HG02870 (cell line): ENCODE data around the gene NDUFS2.
A peak's percentile ranks its signal among the peaks of the same experiment; 100 is the strongest.

Experiments
- ATAC-seq: cut with Tn5 transposase; IDR thresholded peaks from one replicate; pipeline ENCODE4 v1.9.1; 2021; ENCODE audit warnings: mild to moderate bottlenecking, moderate library complexity; ENCODE audit not compliant: unreplicated experiment

The NDUFS2 gene

GRCh38 chr1:161201836-161202712, at the start of gene NDUFS2:
NDUFS2 (plus strand) TSS chr1:161202367; CDS start chr1:161202386, 19 bp downstream.
- ATAC-seq = peak; percentile 96

DNA sequence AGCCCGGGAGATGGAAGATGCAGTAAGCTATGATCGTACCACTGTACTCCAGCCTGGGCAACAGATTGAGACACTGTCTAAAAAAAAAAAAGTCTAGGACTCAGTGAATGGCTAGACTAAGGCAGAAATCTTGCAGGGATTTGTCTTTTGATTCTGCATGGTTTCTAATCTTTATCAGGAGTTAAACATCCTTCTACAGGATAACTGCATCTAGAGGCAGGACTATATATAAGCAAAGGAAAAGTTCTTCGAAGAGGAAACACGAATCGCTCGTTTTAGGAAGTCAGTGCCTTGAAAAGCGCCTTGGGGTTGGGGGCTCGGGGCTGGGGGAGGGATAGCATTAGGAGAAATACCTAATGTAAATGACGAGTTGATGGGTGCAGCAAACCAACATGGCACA, 49.0 kb upstream of the NDUFS2 start:
- no peak for ATAC-seq

DNA sequence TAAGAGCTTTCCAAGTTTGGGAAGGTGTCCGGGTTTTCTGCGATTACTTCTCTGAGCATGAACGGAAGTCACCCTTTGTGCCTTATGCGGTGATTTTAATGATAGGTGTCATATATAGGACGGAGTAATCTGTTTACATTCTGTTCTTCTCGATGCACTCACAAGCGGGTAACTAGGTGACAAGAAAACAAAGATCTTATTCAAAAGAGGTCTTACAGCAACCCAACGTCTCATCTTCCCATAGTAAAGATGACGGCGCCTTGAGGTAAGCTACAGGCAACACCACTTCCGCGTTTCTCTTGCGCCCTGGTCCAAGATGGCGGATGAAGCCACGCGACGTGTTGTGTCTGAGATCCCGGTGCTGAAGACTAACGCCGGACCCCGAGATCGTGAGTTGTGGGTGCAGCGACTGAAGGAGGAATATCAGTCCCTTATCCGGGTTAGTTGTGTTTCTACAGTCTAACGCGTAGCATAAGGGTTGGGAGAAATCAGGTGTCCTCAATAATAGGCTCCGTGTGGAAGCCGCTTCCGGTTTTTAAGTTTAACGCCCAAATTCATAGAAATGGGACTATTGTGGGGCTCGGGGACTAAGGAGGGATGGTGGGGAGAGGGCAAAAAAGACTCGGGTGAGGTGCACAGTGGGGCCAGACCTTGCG, 48.4 kb upstream of the NDUFS2 start, which contains the start of gene UFC1:
Gene UFC1 (plus strand): TSS at position 297 of the 656 bp plus-strand sequence. CDS start 20 bp downstream, at position 317.
- ATAC-seq = peak; percentile 84

DNA sequence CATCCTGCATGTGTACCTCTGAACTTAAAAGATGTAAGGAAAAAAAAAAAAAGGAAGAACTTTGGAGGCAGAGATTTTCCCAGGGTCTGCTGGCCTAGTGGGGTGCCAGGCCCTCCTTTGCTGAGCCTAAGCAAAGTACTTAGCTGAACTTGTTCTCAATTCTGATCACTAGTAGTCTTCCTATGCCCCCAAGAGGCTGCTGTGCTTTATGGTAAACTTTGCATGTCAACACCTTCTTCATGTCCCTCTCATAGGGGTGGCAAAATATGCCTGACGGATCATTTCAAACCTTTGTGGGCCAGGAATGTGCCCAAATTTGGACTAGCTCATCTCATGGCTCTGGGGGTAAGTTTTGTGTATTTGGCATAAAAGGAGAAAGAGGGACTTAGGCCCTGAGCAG, 44.3 kb upstream of the NDUFS2 start:
- ATAC-seq = no peak

GRCh38 chr1:161158316-161159010, 43.7 kb upstream of the NDUFS2 start:
- ATAC-seq = no peak

DNA sequence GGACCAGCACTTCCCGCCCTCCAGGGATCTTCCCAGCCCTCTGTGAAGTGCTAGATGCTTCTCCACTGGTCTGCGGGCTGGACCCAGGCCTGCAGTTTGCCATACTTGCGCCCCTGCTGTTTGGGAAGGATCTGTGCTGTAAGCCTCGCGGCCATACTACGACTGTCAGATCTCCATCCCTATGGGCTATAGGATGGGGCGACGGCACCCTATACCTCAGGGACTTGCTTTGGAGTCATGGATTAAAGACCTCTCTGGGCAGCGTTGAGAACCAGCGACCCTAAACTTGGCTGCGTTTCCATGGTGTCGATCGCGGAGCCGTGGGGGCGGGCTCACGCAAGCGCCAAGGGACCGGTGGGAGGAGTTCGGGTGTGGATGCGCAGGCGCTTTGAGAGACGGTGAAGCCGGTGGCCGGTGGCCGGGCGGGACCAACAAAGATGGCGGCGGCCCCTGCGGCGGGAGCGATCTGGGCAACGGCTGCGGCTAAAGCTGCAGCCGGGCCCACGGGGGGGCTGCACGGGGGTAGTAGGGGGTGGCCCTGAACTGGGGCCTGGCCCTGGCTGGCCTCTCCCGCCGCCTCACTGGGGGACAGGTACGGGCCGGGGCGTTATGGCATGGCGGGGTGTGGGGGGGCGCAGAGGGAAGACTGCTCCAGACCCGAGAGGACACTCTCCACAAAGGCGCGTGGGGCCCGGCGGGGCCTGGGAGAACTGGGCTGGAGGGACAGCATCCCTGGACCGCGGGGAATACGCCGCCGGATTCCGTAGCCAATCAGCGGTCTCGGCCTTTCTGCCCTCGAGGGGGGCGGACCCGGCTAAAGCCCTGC, 42.9 kb upstream of the NDUFS2 start, which contains the start of gene USP21:
Gene USP21 (plus strand): TSS at position 414 of the 826 bp plus-strand sequence. CDS start 1,141 bp downstream, outside the sequence.
- ATAC-seq = peak; percentile 87

DNA sequence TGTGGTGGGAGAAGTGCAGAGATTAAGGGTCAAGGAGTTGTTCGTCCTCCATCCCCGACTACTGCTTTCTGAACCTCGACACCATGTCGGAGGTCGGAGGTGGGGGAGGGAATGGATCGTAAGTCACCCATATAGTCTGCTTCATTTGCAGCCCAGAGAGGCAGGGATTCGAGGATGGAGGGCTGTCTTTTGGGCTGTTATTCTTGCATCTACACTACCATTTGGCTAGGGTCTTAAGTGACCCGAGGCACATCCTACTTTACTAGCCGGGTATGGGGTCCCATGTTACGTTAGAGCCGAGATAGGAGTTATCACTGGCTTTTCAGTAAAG, 42.3 kb upstream of the NDUFS2 start:
- no peak for ATAC-seq

GRCh38 chr1:161160671-161161145, 41.5 kb upstream of the NDUFS2 start:
- no peak for ATAC-seq

DNA sequence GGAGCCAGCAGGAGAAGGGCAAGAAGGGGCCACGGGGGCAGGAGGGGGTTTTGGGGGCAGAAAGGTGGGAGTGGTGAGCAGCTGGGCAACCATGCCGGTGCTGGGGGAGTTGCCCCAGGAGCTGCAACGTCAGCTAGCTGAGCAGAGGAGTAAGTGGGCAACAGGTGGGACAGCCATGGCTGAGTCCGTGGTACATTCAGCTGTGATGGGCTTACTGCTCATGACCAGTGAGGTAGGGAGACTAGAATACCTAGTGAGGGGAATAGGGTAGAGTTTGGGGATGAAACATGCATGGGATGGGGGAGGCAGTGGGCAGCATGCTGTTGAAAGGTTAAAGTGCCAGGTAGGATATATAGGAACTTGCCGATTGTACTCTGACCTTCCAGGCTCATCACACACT, 40.5 kb upstream of the NDUFS2 start:
- ATAC-seq = no peak

DNA sequence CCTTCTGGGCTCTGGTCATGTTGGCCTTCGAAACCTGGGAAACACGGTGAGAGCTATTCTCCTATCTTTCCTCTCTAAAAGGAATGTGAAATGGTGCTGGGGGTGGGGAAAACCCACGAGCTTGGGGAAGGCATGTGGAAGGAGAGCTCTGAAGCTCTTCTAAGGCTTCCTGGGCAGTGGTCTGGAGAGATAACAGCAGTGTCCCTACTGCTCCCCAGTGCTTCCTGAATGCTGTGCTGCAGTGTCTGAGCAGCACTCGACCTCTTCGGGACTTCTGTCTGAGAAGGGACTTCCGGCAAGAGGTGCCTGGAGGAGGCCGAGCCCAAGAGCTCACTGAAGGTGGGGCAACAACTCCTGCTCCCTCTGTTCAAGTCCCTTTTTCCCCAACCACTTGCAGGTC, 40.1 kb upstream of the NDUFS2 start:
- no peak for ATAC-seq

DNA sequence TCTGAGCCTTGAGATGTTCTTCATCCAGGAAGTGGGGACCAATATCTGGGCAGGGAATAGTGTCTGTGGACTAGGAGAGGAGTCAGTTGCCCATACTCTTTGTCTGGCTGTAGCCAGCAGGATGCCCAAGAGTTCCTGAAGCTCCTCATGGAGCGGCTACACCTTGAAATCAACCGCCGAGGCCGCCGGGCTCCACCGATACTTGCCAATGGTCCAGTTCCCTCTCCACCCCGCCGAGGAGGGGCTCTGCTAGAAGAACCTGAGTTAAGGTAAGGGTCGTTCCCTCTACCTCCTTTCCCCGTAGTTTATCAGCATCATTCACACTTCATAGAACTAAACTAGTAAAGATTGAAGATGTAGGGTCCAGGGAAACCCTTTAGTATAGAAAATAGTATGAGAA, 39.4 kb upstream of the NDUFS2 start:
- no peak for ATAC-seq

DNA sequence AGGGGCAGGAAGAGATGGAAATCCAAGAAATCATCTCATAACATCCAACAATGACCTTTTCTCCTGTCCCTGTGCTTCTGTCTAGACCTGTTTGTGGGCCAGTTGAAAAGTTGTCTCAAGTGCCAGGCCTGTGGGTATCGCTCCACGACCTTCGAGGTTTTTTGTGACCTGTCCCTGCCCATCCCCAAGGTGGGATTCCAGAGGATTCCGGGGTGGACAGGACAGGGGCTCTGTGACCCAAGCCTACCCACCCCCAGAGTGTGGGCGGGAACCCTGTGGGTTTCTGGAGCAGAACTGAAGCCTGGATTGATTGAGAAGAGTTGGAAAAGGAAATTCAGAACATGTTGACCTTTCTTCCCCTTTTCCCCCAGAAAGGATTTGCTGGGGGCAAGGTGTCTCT, 38.4 kb upstream of the NDUFS2 start:
- no peak for ATAC-seq

DNA sequence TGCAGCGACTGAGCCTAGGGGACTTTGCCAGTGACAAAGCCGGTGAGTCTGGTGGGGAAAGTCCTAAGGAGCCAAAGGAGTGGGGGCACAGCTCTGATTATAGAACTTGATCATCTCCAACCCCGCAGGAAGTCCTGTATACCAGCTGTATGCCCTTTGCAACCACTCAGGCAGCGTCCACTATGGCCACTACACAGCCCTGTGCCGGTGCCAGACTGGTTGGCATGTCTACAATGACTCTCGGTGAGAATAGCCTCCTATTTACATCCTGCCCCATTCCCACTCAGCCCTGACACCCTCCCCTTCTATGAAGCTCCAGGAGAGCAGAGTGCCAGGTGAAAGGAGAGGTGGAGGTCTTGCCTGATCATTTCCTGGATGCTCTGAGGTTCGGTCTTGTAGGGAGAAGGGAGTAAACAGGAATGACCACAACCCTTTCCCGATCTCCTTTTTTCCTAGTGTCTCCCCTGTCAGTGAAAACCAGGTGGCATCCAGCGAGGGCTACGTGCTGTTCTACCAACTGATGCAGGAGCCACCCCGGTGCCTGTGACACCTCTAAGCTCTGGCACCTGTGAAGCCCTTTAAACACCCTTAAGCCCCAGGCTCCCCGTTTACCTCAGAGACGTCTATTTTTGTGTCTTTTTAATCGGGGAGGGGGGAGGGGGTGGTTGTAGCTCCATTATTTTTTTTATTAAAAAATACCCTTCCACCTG, 37.1 kb upstream of the NDUFS2 start:
- ATAC-seq = no peak

GRCh38 chr1:161165742-161166668, 36.2 kb upstream of the NDUFS2 start, which contains the start of gene PPOX:
PPOX (plus strand) TSS chr1:161166426; CDS start chr1:161166848, 422 bp downstream.
- peak; percentile 95 for ATAC-seq

DNA sequence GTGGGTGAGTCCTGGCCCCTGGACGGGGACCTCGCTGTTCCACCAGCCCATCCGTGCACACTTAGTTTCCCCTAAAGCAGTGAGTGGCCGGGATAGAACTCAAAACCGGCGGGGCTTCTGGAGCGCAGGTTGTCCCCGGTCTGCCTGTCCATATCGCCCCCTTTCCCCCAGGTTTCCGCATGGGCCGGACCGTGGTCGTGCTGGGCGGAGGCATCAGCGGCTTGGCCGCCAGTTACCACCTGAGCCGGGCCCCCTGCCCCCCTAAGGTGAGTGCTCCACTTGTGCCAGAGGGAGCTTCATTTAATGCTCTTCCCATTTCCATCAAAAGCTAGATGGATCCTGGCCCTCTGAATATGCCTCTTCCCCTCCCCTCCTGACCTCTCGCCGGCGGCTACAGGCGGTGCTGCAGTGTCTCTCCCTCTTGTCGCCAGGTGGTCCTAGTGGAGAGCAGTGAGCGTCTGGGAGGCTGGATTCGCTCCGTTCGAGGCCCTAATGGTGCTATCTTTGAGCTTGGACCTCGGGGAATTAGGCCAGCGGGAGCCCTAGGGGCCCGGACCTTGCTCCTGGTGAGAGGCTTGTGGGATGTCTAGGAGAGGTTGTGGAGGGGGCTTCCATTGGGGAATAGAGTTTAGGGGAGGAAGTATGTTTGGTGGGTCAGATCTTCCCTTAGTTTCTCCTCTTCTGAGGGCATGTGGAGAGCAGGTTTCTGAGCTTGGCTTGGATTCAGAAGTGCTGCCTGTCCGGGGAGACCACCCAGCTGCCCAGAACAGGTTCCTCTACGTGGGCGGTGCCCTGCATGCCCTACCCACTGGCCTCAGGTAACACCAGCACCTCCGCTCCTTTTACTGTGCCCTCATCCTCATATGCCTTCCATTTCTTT, 35.3 kb upstream of the NDUFS2 start:
- no peak for ATAC-seq

DNA sequence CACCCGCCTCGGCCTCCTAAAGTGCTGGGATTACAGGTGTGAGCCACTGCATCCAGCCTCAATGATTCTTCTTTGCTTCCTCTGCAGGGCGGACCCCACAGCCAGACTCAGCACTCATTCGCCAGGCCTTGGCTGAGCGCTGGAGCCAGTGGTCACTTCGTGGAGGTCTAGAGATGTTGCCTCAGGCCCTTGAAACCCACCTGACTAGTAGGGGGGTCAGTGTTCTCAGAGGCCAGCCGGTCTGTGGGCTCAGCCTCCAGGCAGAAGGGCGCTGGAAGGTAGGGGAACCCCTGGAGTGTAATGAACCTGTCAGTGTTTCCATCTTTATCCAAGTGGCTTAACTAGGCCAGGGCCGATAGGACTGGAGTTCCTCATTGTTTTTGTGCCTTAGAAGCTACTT, 33.3 kb upstream of the NDUFS2 start:
- no peak for ATAC-seq

- no peak for ATAC-seq
Observed at GRCh38 chr1:161171191-161171590, 31.0 kb upstream of the NDUFS2 start.

DNA sequence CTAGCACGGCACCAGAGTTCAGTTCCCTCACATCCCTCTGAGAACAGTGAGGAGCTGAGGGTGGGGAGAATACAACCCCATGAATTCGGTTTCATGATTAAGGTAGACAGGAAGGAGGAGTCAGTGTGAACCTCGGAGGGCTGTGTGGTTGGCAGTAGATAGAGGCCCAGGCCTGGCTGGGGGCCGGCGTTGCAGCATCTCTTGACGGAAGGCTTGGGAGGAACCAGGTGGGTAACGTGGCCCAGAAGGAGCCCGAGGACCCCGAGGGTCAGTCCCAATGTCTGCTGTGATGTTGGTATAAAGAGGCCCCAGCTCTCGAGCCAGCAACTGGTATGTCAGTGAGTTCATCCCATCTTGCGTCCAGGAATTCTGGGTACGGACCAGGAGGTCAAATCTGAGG, 30.5 kb upstream of the NDUFS2 start:
- no peak for ATAC-seq
